Upper lobe of left lung (tissue), 4 donors: ENCODE results near the gene CD34.

Experiments
- CTCF ChIP-seq, 6 experiments: fragments of 450-650 bp in 4 of 6; fragments of 200-600 bp in 2 of 6; sonication (generic) in 2 of 6; IDR thresholded peaks; one replicate each; pipeline ENCODE4 v1.5.1; 2016 to 2019; ENCODE audit warnings: antibody characterized with exemption in 6 of 6
- EP300 ChIP-seq, 4 donors: sonication (generic); formaldehyde crosslinking; IDR thresholded peaks; one replicate each; pipeline ENCODE4 v1.5.1; 2017; ENCODE audit warnings: antibody characterized with exemption in 4 of 4, control low read depth in 2 of 4
- POLR2A ChIP-seq, 4 donors: fragments of 450-650 bp; IDR thresholded peaks; one replicate each; pipeline ENCODE4 v1.5.1; 2016 to 2017; ENCODE audit warnings: antibody characterized with exemption in 4 of 4, mild to moderate bottlenecking in 2 of 4
- POLR2AphosphoS5 ChIP-seq, 2 donors: sonication (generic); formaldehyde crosslinking; IDR thresholded peaks; one replicate each; pipeline ENCODE4 v1.5.1; 2017; ENCODE audit warnings: antibody characterized with exemption in 2 of 2

DNA sequence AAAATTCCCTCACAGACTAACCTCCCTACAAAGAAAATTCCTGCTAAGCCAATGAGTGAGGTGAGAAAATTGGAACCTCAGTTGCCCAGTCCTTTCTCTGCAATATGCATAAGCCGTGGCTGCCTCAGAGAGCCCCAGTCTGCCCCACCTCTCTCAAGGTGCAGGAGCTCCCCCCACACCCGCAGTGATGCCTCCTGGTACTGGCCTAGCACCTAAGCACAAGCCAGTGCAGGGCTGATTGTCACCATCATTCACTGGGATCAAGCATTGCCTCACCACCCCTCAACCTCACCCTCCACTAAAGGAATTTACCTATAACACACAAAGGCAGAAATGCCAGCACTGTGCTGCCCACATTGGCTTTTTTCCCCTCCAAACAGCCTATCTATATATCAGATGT lies 56.9 kb downstream of the CD34 start:
- TF ChIP-seq CTCF (IDR thresholded peaks at IDR 0.05): no peak
- TF ChIP-seq EP300 (IDR thresholded peaks at IDR 0.05): no peak
- TF ChIP-seq POLR2A (IDR thresholded peaks at IDR 0.05): no peak
- TF ChIP-seq POLR2AphosphoS5 (IDR thresholded peaks at IDR 0.05): no peak
